Hepatocyte (in vitro differentiated cells): Measurements from ENCODE around the gene SCN1B. TPM values are rescaled to one million over a fixed set of nuclear protein-coding genes. Genes with fewer than 3 reads are reported as not detected.
"Not testable (repeated sequence)": the region's sequence is repeated elsewhere in the genome, so short reads cannot be mapped to it uniquely, and the experiment has no call there.

ENCODE experiments used
- DNase-seq: peaks from one replicate; pipeline ENCODE4 v3.0.0-alpha.2; 2016; ENCODE audit warnings: low spot score
- H2AFZ ChIP-seq: fragments of 200-600 bp; sonication (generic); 2 replicates; pipeline ENCODE4 v1.6.0; 2016; ENCODE audit warnings: antibody characterized with exemption, mild to moderate bottlenecking
- H3K27ac ChIP-seq: fragments of 200-600 bp; sonication (generic); 2 replicates; pipeline ENCODE4 v1.5.1; 2016; ENCODE audit warnings: mild to moderate bottlenecking
- H3K27me3 ChIP-seq: fragments of 200-600 bp; sonication (generic); 2 replicates; pipeline ENCODE4 v1.6.1; 2016
- H3K36me3 ChIP-seq: fragments of 200-600 bp; sonication (generic); replicated peaks from 2 replicates; pipeline ENCODE4 v1.5.1; 2016; ENCODE audit warnings: low read depth; ENCODE audit not compliant: insufficient read depth
- H3K4me1 ChIP-seq: fragments of 200-600 bp; sonication (generic); 2 replicates; pipeline ENCODE4 v1.5.1; 2016; ENCODE audit warnings: mild to moderate bottlenecking, moderate library complexity; ENCODE audit not compliant: insufficient read depth
- H3K4me2 ChIP-seq: fragments of 200-600 bp; sonication (generic); 2 replicates; pipeline ENCODE4 v1.6.0; 2016
- H3K4me3 ChIP-seq: fragments of 200-600 bp; sonication (generic); 2 replicates; pipeline ENCODE4 v1.5.1; 2016; ENCODE audit warnings: mild to moderate bottlenecking
- H3K79me2 ChIP-seq: fragments of 200-600 bp; sonication (generic); 2 replicates; pipeline ENCODE4 v1.6.0; 2017; ENCODE audit warnings: mild to moderate bottlenecking
- H3K9me2 ChIP-seq: fragments of 200-600 bp; sonication (generic); replicated peaks from 2 replicates; pipeline ENCODE4 v1.6.0; 2017; ENCODE audit warnings: mild to moderate bottlenecking; ENCODE audit not compliant: insufficient read depth
- H3K9me3 ChIP-seq: fragments of 200-600 bp; sonication (generic); 2 replicates; pipeline ENCODE4 v1.5.1; 2016; ENCODE audit warnings: low read depth, mild to moderate bottlenecking
- H4K20me1 ChIP-seq: fragments of 200-600 bp; sonication (generic); 2 replicates; pipeline ENCODE4 v1.6.0; 2016; ENCODE audit warnings: mild to moderate bottlenecking; ENCODE audit not compliant: insufficient read depth, poor library complexity, severe bottlenecking
- EZH2 ChIP-seq: fragments of 200-600 bp; sonication (generic); IDR thresholded peaks from 2 replicates; pipeline ENCODE4 v1.6.1; 2016; ENCODE audit warnings: antibody characterized with exemption, mild to moderate bottlenecking, borderline replicate concordance
- EZH2phosphoT487 ChIP-seq: fragments of 200-600 bp; sonication (generic); IDR thresholded peaks from one replicate; pipeline ENCODE4 v1.6.1; 2018; ENCODE audit warnings: antibody characterized with exemption, mild to moderate bottlenecking, low read depth, moderate library complexity; ENCODE audit not compliant: unreplicated experiment, severe bottlenecking
- WGBS: methylation state at CpG from one replicate; pipeline ENCODE4 v1.1.6; 2016; ENCODE audit warnings: low lambda C conversion rate; ENCODE audit errors: missing lambda C conversion rate; 5-methylcytosine and 5-hydroxymethylcytosine counted together
- polyA plus RNA-seq: library from polyadenylated mRNA; unstranded; fragments of >200 nt; fragmentation: Nextera tagmentation; extraction: Ambion mirVana; gene quantifications from 2 replicates; pipeline ENCODE4 v1.2.1, GENCODE V29; 2016
- total RNA-seq: library from RNA; depleted of rRNA; stranded (reverse); fragments of >200 nt; gene quantifications from 2 replicates; pipeline ENCODE4 v1.2.3, GENCODE V29; 2014
- TF ChIP-seq, protein P1 (sequence below): fragments of 200-600 bp; sonication (generic); IDR thresholded peaks from 2 replicates; pipeline ENCODE4 v1.5.1; 2016; ENCODE audit warnings: antibody characterized with exemption, mild to moderate bottlenecking; ENCODE audit not compliant: poor library complexity

SCN1B gene
- total and polyA plus RNA-seq, 2 experiments from 2014 or later, result 0.60 to 3.1 TPM

DNA sequence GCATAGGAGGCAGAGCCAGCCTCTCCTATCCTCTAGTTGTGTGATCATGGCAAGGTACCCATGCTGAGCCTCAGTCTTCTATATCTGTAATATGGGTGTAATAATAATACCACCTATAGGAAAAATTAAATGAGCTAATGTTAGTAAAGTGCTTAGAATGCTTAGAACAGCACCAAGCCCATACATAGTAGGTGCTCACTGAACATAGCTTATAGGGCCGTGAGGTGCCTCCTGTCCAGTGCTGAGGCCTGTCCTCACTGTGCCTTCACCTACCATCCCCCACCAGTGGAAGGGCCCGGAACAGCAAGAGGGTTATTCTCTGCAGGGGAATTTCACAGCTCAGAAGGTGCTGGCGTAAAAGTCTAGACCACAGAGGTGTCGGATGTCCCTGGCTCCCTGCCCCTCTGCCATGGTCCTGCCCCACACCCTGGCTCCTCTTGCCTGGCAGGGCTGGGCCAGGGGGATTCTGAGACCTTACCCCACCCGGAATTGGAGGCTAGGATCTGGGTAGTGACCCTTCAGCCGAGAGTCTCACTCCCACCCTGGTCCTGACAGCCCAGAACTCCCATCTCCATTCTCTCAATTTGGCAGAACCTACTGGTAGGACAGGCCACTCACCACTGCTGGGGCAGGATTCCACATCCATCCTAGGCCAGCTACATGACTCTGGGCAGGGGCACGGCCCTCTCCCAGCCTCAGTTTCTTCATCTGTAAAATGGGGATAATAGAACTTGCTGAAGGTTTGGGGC is 2.2 kb upstream of the SCN1B start:
- DNase-seq, result no peak
- WGBS, result 77% methylated on average over 7 of the region's 7 CpGs
- H3K4me3 ChIP-seq, result no peak overlapping the region

DNA sequence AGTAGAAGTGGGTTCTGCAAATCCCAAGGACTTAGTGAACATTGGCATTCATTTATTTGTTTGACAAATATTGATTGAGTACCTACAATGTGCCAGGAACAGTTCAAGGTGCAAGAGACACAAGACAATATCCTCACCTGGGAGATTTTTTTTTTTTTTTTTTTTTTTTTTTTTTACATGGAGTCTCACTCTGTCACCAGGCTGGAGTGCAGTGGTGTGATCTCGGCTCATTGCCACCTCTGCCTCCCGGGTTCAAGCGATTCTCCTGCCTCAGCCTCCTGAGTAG is 1.7 kb upstream of the SCN1B start:
- H3K27ac ChIP-seq, H3K36me3 ChIP-seq, H3K4me1 ChIP-seq, H2AFZ ChIP-seq, DNase-seq, H3K4me3 ChIP-seq, H3K9me3 ChIP-seq, H4K20me1 ChIP-seq, H3K9me2 ChIP-seq, H3K4me2 ChIP-seq, H3K79me2 ChIP-seq: not testable (repeated sequence)
- peaks cover 28% of the 10 kb centered on the region for H3K27me3 ChIP-seq
- WGBS, result 86% methylated on average over 3 of the region's 3 CpGs

More for the DNA sequence above, 2.2 kb upstream of the SCN1B start:
- TF ChIP-seq EZH2 (no peak), EZH2phosphoT487 (no peak)
- TF ChIP-seq, protein P1, sequence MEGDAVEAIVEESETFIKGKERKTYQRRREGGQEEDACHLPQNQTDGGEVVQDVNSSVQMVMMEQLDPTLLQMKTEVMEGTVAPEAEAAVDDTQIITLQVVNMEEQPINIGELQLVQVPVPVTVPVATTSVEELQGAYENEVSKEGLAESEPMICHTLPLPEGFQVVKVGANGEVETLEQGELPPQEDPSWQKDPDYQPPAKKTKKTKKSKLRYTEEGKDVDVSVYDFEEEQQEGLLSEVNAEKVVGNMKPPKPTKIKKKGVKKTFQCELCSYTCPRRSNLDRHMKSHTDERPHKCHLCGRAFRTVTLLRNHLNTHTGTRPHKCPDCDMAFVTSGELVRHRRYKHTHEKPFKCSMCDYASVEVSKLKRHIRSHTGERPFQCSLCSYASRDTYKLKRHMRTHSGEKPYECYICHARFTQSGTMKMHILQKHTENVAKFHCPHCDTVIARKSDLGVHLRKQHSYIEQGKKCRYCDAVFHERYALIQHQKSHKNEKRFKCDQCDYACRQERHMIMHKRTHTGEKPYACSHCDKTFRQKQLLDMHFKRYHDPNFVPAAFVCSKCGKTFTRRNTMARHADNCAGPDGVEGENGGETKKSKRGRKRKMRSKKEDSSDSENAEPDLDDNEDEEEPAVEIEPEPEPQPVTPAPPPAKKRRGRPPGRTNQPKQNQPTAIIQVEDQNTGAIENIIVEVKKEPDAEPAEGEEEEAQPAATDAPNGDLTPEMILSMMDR, result no peak
- Histone ChIP-seq H3K4me2 (no peak overlapping the region), H3K36me3 (no peaks in the 10 kb centered on the region), H3K79me2 (no peaks in the 10 kb centered on the region), H3K9me3 (no peaks in the 10 kb centered on the region), H4K20me1 (no peaks in the 10 kb centered on the region), H3K27ac (no peak overlapping the region), H2AFZ (no peak overlapping the region), H3K9me2 (no peaks in the 10 kb centered on the region), H3K27me3 (peaks cover 24% of the 10 kb centered on the region), H3K4me1 (peaks cover 9% of the 10 kb centered on the region)

DNA sequence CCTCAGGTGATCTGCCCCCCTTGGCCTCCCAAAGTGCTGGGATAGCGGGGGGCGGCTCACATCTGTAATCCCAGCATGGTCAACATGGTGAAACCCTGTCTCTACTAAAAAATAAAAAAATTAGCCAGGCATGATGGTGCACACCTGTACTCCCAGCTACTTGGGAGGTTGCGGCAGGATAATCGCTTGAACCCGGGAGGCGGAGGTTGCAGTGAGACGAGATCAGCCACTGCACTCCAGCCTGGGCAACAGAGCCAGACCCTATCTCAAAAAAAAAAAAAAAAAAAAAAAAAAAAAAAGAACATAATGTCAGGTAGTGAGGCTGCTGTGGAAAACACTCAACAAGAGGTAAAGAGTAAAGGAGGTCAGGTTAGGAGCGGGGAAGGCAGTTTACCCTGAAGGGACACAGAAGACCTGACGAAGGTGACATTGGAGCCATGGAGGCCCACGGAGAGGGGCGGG is 964 bp upstream of the SCN1B start:
- not testable (repeated sequence) for H3K4me1 ChIP-seq, H3K9me3 ChIP-seq, H3K36me3 ChIP-seq, DNase-seq, H3K9me2 ChIP-seq, H2AFZ ChIP-seq, H4K20me1 ChIP-seq, H3K27ac ChIP-seq, H3K79me2 ChIP-seq, H3K4me3 ChIP-seq
- Histone ChIP-seq H3K27me3 (peaks cover 28% of the 10 kb centered on the region), H3K4me2 (peak overlapping the region; percentile 95)
- WGBS, result 71% methylated on average over 11 of the region's 11 CpGs

DNA sequence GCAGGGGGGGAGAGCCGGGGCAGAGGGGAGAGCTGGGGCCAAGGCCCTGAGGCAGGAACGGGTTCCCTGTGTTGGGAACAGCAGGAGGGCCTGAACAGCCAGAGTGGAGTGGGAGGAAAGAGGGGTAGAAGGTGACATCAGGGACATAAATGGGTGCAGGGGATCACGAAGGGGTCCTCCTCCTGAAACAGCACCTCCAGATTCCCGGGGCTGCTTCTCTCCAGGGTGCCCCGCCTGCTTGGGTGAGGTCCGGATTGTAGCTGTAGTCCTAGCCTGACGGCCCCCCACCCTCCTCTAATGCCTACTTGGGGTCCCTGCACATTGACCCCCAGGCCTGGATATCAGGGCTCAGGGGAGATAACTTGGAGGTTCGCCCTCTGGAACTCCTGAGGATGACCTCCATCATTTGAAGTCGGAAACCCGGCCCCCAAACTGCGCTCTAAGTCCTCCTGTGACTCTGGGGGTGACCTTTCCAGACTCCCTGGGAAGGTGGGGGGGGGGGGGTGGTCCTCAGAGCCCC is 473 bp upstream of the SCN1B start:
- WGBS, result 24% methylated on average over 11 of the region's 11 CpGs
- no peak for DNase-seq
- Histone ChIP-seq H3K27me3 (peaks cover 28% of the 10 kb centered on the region), H3K4me2 (peak overlapping the region; percentile 95), H3K9me2 (no peaks in the 10 kb centered on the region), H3K4me3 (no peak overlapping the region), H3K4me1 (peaks cover 9% of the 10 kb centered on the region), H4K20me1 (no peaks in the 10 kb centered on the region), H2AFZ (no peak overlapping the region), H3K79me2 (no peaks in the 10 kb centered on the region), H3K9me3 (no peaks in the 10 kb centered on the region), H3K27ac (no peak overlapping the region), H3K36me3 (no peaks in the 10 kb centered on the region)
- TF ChIP-seq EZH2phosphoT487, result no peak
- TF ChIP-seq EZH2, result no peak
- TF ChIP-seq, protein P1, result no peak
